Lung (tissue), 12 donors: ENCODE results near the gene MYBBP1A. TPM values are rescaled to one million over a fixed set of nuclear protein-coding genes. Genes with fewer than 3 reads are reported as not detected.

Experiments
- ATAC-seq: fragments of 200-7000 bp; cut with Tn5 transposase; one replicate; pipeline ENCODE4 v1.9.1; 2020; ENCODE audit warnings: moderate number of reproducible peaks; ENCODE audit not compliant: insufficient read depth, low FRiP score
- DNase-seq, 3 donors: peaks; one replicate each; pipeline ENCODE4 v3.0.0-alpha.2; 2013 to 2017
- H3K27ac ChIP-seq, 2 donors: one replicate each; pipeline ENCODE4 v1.5.1; 2013; ENCODE audit warnings: mild to moderate bottlenecking in 2 of 2, moderate library complexity in 2 of 2, control low read depth in 1 of 2, inconsistent platforms in 1 of 2, low read depth in 1 of 2, low read length in 1 of 2
- H3K27me3 ChIP-seq, 3 donors: one replicate each; pipeline ENCODE4 v1.5.1; 2013; ENCODE audit warnings: low read length in 2 of 3; ENCODE audit not compliant: control insufficient read depth in 3 of 3, insufficient read depth in 3 of 3
- H3K36me3 ChIP-seq, 4 donors: one replicate each; pipeline ENCODE4 v1.5.1; 2013; ENCODE audit warnings: low read length in 4 of 4, mild to moderate bottlenecking in 1 of 4, moderate library complexity in 1 of 4; ENCODE audit not compliant: control insufficient read depth in 4 of 4, insufficient read depth in 4 of 4
- H3K4me1 ChIP-seq, 5 donors: one replicate each; pipeline ENCODE4 v1.5.1; 2013; ENCODE audit warnings: low read length in 5 of 5, mild to moderate bottlenecking in 2 of 5, moderate library complexity in 1 of 5; ENCODE audit not compliant: control insufficient read depth in 5 of 5, insufficient read depth in 5 of 5
- H3K4me3 ChIP-seq: one replicate; pipeline ENCODE4 v1.5.1; 2013; ENCODE audit warnings: mild to moderate bottlenecking, control low read depth, moderate library complexity
- H3K9ac ChIP-seq, 2 donors: one replicate each; pipeline ENCODE4 v1.5.1; 2013; ENCODE audit warnings: low read length in 2 of 2, control low read depth in 1 of 2; ENCODE audit not compliant: insufficient read depth in 1 of 2
- H3K9me3 ChIP-seq, 4 donors: one replicate each; pipeline ENCODE4 v1.5.1; 2013; ENCODE audit warnings: low read length in 3 of 4, mild to moderate bottlenecking in 1 of 4, moderate library complexity in 1 of 4; ENCODE audit not compliant: control insufficient read depth in 4 of 4, insufficient read depth in 3 of 4
- CTCF ChIP-seq: IDR thresholded peaks from 2 replicates; pipeline ENCODE4 v1.5.1; 2012; ENCODE audit warnings: mild to moderate bottlenecking; ENCODE audit errors: control extremely low read depth, extremely low read depth
- WGBS, 2 donors: extraction: QIAGEN DNeasy Blood & Tissue Kit; methylation state at CpG; one replicate each; pipeline ENCODE4 v1.1.7; 2013; 5-methylcytosine and 5-hydroxymethylcytosine counted together
- polyA plus RNA-seq, 2 donors: library from polyadenylated mRNA; stranded (reverse); fragments of 200-250 nt; gene quantifications; one replicate each; pipeline ENCODE4 v1.2.1, GENCODE V29; 2013
- total RNA-seq, 2 donors: library from RNA; depleted of rRNA in 1 of 2; stranded (reverse); fragments of >200 nt in 1 of 2; gene quantifications; one replicate each; pipeline ENCODE4 v1.2.1, GENCODE V29; 2014 to 2021
- donor health status: control.
- donor health status: control.
- donor health status: Bipolar disorder and iron deficiency.
- donor health status: healthy.
- donor health status: DM: yes; HTN: yes; CAD: no.

The MYBBP1A gene
- total and polyA plus RNA-seq, 4 donors: 21.2 to 71.7 (median 34.4) TPM

GRCh38 chr17:4505187-4505586 lies 50.0 kb downstream of the MYBBP1A start:
- WGBS, 2 donors: 63 to 71% methylated on average over 5 of the region's 5 CpGs
- no peak overlapping the region for H3K9ac ChIP-seq
- no peak for DNase-seq
- peaks cover 0 to 12% (median 5%) of the 10 kb centered on the region in 3 donors for H3K27me3 ChIP-seq
- H3K27ac ChIP-seq: peak overlapping the region in 1 of 2 donors; percentile 77
- no peaks in the 10 kb centered on the region for H3K36me3 ChIP-seq
- no peak for TF ChIP-seq CTCF
- ATAC-seq: no peak
- H3K4me3 ChIP-seq: no peak overlapping the region
- H3K9me3 ChIP-seq: no peaks in the 10 kb centered on the region
- peaks cover 0 to 60% (median 13%) of the 10 kb centered on the region in 5 donors for H3K4me1 ChIP-seq

GRCh38 chr17:4504188-4504587 lies 51.0 kb downstream of the MYBBP1A start:
- Histone ChIP-seq H3K9ac (no peak overlapping the region), H3K27me3 (peaks cover 0 to 19% (median 14%) of the 10 kb centered on the region in 3 donors), H3K9me3 (no peaks in the 10 kb centered on the region), H3K4me3 (no peak overlapping the region), H3K4me1 (peaks cover 0 to 57% (median 20%) of the 10 kb centered on the region in 5 donors), H3K27ac (peak overlapping the region in 1 of 2 donors; percentile 77), H3K36me3 (no peaks in the 10 kb centered on the region)
- TF ChIP-seq CTCF: no peak
- no peak for ATAC-seq
- no peak for DNase-seq
- WGBS, 2 donors: 37 to 40% methylated on average over 5 of the region's 5 CpGs

GRCh38 chr17:4503283-4504025 lies 51.7 kb downstream of the MYBBP1A start:
- H3K4me1 ChIP-seq: peaks cover 0 to 50% (median 20%) of the 10 kb centered on the region in 5 donors
- H3K4me3 ChIP-seq: no peak overlapping the region
- peaks cover 0 to 19% (median 14%) of the 10 kb centered on the region in 3 donors for H3K27me3 ChIP-seq
- no peaks in the 10 kb centered on the region for H3K9me3 ChIP-seq
- peak overlapping the region in 1 of 2 donors; percentile 34 for H3K27ac ChIP-seq
- no peak overlapping the region for H3K9ac ChIP-seq
- no peak for DNase-seq
- WGBS, 2 donors: 72 to 74% methylated on average over 4 of the region's 4 CpGs
- no peak for ATAC-seq
- H3K36me3 ChIP-seq: no peaks in the 10 kb centered on the region
- TF ChIP-seq CTCF: no peak
